ENCODE measurements around the gene TPRG1L.

TPRG1L gene

GRCh38 chr1:3673381-3674099, 48.7 kb downstream of the TPRG1L start:
- no peak for DNase-seq (ENCODE audit: low read depth)
- TF ChIP-seq CTCF (IDR thresholded peaks at IDR 0.05; ENCODE audit: control insufficient read depth, insufficient read depth, low read depth, low read length, missing control alignments): no peak
- H3K4me3 ChIP-seq (ENCODE audit: control insufficient read depth, low read depth, low read length): no peak overlapping the region

GRCh38 chr1:3674100-3675094, 49.6 kb downstream of the TPRG1L start:
- DNase-seq (ENCODE audit: low read depth): no peak
- no peak for TF ChIP-seq CTCF (IDR thresholded peaks at IDR 0.05; ENCODE audit: control insufficient read depth, insufficient read depth, low read depth, low read length, missing control alignments)
- no peak overlapping the region for H3K4me3 ChIP-seq (ENCODE audit: control insufficient read depth, low read depth, low read length)

- DNase-seq (ENCODE audit: low read depth): no peak
- no peak overlapping the region for H3K4me3 ChIP-seq (ENCODE audit: control insufficient read depth, low read depth, low read length)
- no peak for TF ChIP-seq CTCF (IDR thresholded peaks at IDR 0.05; ENCODE audit: control insufficient read depth, insufficient read depth, low read depth, low read length, missing control alignments)
These were observed 50.6 kb downstream of the TPRG1L start for GRCh38 chr1:3675436-3675835.

GRCh38 chr1:3676581-3677470, 52.0 kb downstream of the TPRG1L start:
- DNase-seq (ENCODE audit: low read depth): no peak
- H3K4me3 ChIP-seq (ENCODE audit: control insufficient read depth, low read depth, low read length): no peak overlapping the region
- no peak for TF ChIP-seq CTCF (IDR thresholded peaks at IDR 0.05; ENCODE audit: control insufficient read depth, insufficient read depth, low read depth, low read length, missing control alignments)

- no peak for TF ChIP-seq CTCF (IDR thresholded peaks at IDR 0.05; ENCODE audit: control insufficient read depth, insufficient read depth, low read depth, low read length, missing control alignments)
These were observed 52.7 kb downstream of the TPRG1L start for GRCh38 chr1:3677484-3677883.

More at GRCh38 chr1:3677484-3677883, 52.7 kb downstream of the TPRG1L start:
- H3K4me3 ChIP-seq (ENCODE audit: control insufficient read depth, low read depth, low read length): no peak overlapping the region
- DNase-seq (ENCODE audit: low read depth): no peak

Measured in AG09309 (cell line).